Naive thymus-derived CD8-positive, alpha-beta T cell (primary cell): Measurements from ENCODE around the gene LRIT2. TPM values are rescaled to one million over a fixed set of nuclear protein-coding genes. Genes with fewer than 3 reads are reported as not detected.

ENCODE experiments used
- ATAC-seq, 2 donors: fragments of 150-1000 bp; cut with Tn5 transposase in 1 of 2; sonication (Bioruptor Pico), chemical (Tn5 transposase) in 1 of 2; 1 replicate in 1 of 2; 2 replicates in 1 of 2; pipeline ENCODE4 v1.10.0; 2021; ENCODE audit warnings: mild to moderate bottlenecking in 2 of 2, moderate library complexity in 2 of 2
- POLR2A ChIA-PET: fragments of 350-600 bp; sonication (Branson Sonifier 250); formaldehyde crosslinking; loops from one replicate; lab custom pipeline; 2021; ENCODE audit warnings: antibody characterized with exemption; lab: Charles Lee
- DNase-seq, 10 donors: peaks; one replicate each; pipeline versions ENCODE4 v3.0.0 to v3.0.0-alpha.2; 2020 to 2022
- H3K27ac Mint-ChIP-seq, 10 donors: one replicate each; pipeline ENCODE4 v1.8.0; 2020 to 2022; ENCODE audit warnings: mild to moderate bottlenecking in 10 of 10, mixed read lengths in 10 of 10, moderate library complexity in 4 of 10, inconsistent platforms in 1 of 10
- H3K27me3 Mint-ChIP-seq, 5 donors: one replicate each; pipeline ENCODE4 v1.8.0; 2021 to 2022; ENCODE audit warnings: mixed read lengths in 5 of 5
- H3K36me3 Mint-ChIP-seq, 3 donors: one replicate each; pipeline ENCODE4 v1.8.0; 2020 to 2022; ENCODE audit warnings: mixed read lengths in 3 of 3, mild to moderate bottlenecking in 2 of 3, inconsistent platforms in 1 of 3
- H3K4me1 Mint-ChIP-seq, 4 donors: one replicate each; pipeline ENCODE4 v1.8.0; 2021 to 2022; ENCODE audit warnings: mixed read lengths in 4 of 4
- H3K4me3 Mint-ChIP-seq, 10 donors: one replicate each; pipeline ENCODE4 v1.8.0; 2020 to 2022; ENCODE audit warnings: mild to moderate bottlenecking in 10 of 10, mixed read lengths in 10 of 10, moderate library complexity in 6 of 10, inconsistent platforms in 1 of 10
- H3K9me3 Mint-ChIP-seq, 9 donors: one replicate each; pipeline ENCODE4 v1.8.0; 2020 to 2022; ENCODE audit warnings: mixed read lengths in 9 of 9, mild to moderate bottlenecking in 3 of 9, inconsistent platforms in 1 of 9, moderate library complexity in 1 of 9
- polyA plus RNA-seq, 3 donors: library from polyadenylated mRNA; unstranded; fragments of 300-500 nt; fragmentation: Illumina TruSeq; gene quantifications; one replicate each; pipeline ENCODE4 v1.2.3, GENCODE V29; 2021
- total RNA-seq, 8 experiments: library from RNA in 2 of 8; stranded (reverse) in 2 of 8; gene quantifications; one replicate each; pipeline ENCODE4 v1.2.3 and lab custom pipeline; 2021 to 2026

Gene LRIT2
- total and polyA plus RNA-seq, 5 experiments from 2014 or later: not detected

- Mint-ChIP-seq H3K27me3 (peaks cover 3 to 19% (median 6%) of the 10 kb centered on the region in 5 donors), H3K4me1 (peaks cover 0 to 6% (median 2%) of the 10 kb centered on the region in 4 donors), H3K27ac (no peak overlapping the region), H3K9me3 (no peaks in the 10 kb centered on the region), H3K36me3 (no peaks in the 10 kb centered on the region), H3K4me3 (no peak overlapping the region)
- POLR2A ChIA-PET: no interaction called here
- DNase-seq: no peak
- no peak for ATAC-seq
Observed at GRCh38 chr10:84201244-84201606, 24.1 kb downstream of the LRIT2 start.

- POLR2A ChIA-PET: no interaction called here
- H3K27me3 Mint-ChIP-seq: peaks cover 3 to 24% (median 11%) of the 10 kb centered on the region in 5 donors
- DNase-seq: no peak
- no peak overlapping the region for H3K4me3 Mint-ChIP-seq
- peaks cover 0 to 4% (median 2%) of the 10 kb centered on the region in 4 donors for H3K4me1 Mint-ChIP-seq
- no peaks in the 10 kb centered on the region for H3K9me3 Mint-ChIP-seq
- no peaks in the 10 kb centered on the region for H3K36me3 Mint-ChIP-seq
- ATAC-seq: no peak
- no peak overlapping the region for H3K27ac Mint-ChIP-seq
Observed at GRCh38 chr10:84200537-84201243, 24.7 kb downstream of the LRIT2 start.

- ATAC-seq (no peak), DNase-seq (no peak)
- Mint-ChIP-seq H3K27ac (peak overlapping the region in 1 of 10 donors; percentile 35), H3K4me3 (no peak overlapping the region), H3K4me1 (peaks cover 0 to 8% (median 4%) of the 10 kb centered on the region in 4 donors), H3K36me3 (no peaks in the 10 kb centered on the region), H3K27me3 (peaks cover 4 to 28% (median 16%) of the 10 kb centered on the region in 5 donors), H3K9me3 (no peaks in the 10 kb centered on the region)
- POLR2A ChIA-PET: no interaction called here
Observed at GRCh38 chr10:84198206-84198915, 27.0 kb downstream of the LRIT2 start.

GRCh38 chr10:84197643-84198042 lies 27.7 kb downstream of the LRIT2 start:
- ATAC-seq (no peak), DNase-seq (no peak)
- Mint-ChIP-seq H3K9me3 (no peaks in the 10 kb centered on the region), H3K27me3 (peaks cover 5 to 28% (median 16%) of the 10 kb centered on the region in 5 donors), H3K36me3 (no peaks in the 10 kb centered on the region), H3K4me1 (peaks cover 0 to 8% (median 4%) of the 10 kb centered on the region in 4 donors), H3K4me3 (no peak overlapping the region), H3K27ac (no peak overlapping the region)
- POLR2A ChIA-PET: no interaction called here

GRCh38 chr10:84196941-84197340 lies 28.4 kb downstream of the LRIT2 start:
- Mint-ChIP-seq H3K36me3 (no peaks in the 10 kb centered on the region), H3K4me1 (peaks cover 0 to 8% (median 5%) of the 10 kb centered on the region in 4 donors), H3K4me3 (no peak overlapping the region), H3K9me3 (no peaks in the 10 kb centered on the region), H3K27ac (no peak overlapping the region), H3K27me3 (peaks cover 5 to 28% (median 16%) of the 10 kb centered on the region in 5 donors)
- DNase-seq (no peak), ATAC-seq (no peak)
- POLR2A ChIA-PET: no interaction called here

- Mint-ChIP-seq H3K36me3 (no peaks in the 10 kb centered on the region), H3K4me1 (peaks cover 6 to 14% (median 10%) of the 10 kb centered on the region in 4 donors), H3K27ac (peak overlapping the region in 2 of 10 donors; percentile 10 to 31), H3K9me3 (no peaks in the 10 kb centered on the region), H3K4me3 (peak overlapping the region in 2 of 10 donors; percentile 71 to 81), H3K27me3 (peaks cover 5 to 28% (median 16%) of the 10 kb centered on the region in 5 donors)
- DNase-seq (no peak), ATAC-seq (no peak)
- POLR2A ChIA-PET: no interaction called here
Observed at GRCh38 chr10:84196083-84196482, 29.3 kb downstream of the LRIT2 start.

GRCh38 chr10:84195044-84195830 lies 30.1 kb downstream of the LRIT2 start:
- H3K27me3 Mint-ChIP-seq: peaks cover 5 to 28% (median 16%) of the 10 kb centered on the region in 5 donors
- ATAC-seq: no peak
- DNase-seq: peak in 1 of 10 donors; percentile 8
- peak overlapping the region; percentile 64 to 81 (median 74) for H3K4me3 Mint-ChIP-seq
- H3K27ac Mint-ChIP-seq: peak overlapping the region in 2 of 10 donors; percentile 31 to 57
- POLR2A ChIA-PET: no interaction called here
- H3K4me1 Mint-ChIP-seq: peaks cover 12 to 23% (median 17%) of the 10 kb centered on the region in 4 donors
- H3K9me3 Mint-ChIP-seq: no peaks in the 10 kb centered on the region
- H3K36me3 Mint-ChIP-seq: no peaks in the 10 kb centered on the region

- Mint-ChIP-seq H3K36me3 (no peaks in the 10 kb centered on the region), H3K4me1 (peaks cover 12 to 24% (median 18%) of the 10 kb centered on the region in 4 donors), H3K27me3 (peaks cover 5 to 28% (median 16%) of the 10 kb centered on the region in 5 donors), H3K27ac (peak within 1 kb of the TSS in 4 of 10 donors; percentile 15 to 77 (median 63)), H3K9me3 (no peaks in the 10 kb centered on the region), H3K4me3 (peak within 1 kb of the TSS; percentile 64 to 81 (median 74))
- DNase-seq (peak in 9 of 10 donors; percentile 19 to 53 (median 35)), ATAC-seq (peak; percentile 64 to 81)
- POLR2A ChIA-PET: no interaction called here
Observed at GRCh38 chr10:84194424-84195043, 30.8 kb downstream of the LRIT2 start, which contains the start of gene CDHR1. CDHR1 (plus strand) TSS chr10:84194537; CDS start chr10:84194761, 224 bp downstream.

- Mint-ChIP-seq H3K9me3 (no peaks in the 10 kb centered on the region), H3K4me1 (peaks cover 12 to 24% (median 19%) of the 10 kb centered on the region in 4 donors), H3K36me3 (no peaks in the 10 kb centered on the region), H3K27me3 (peaks cover 5 to 28% (median 16%) of the 10 kb centered on the region in 5 donors), H3K4me3 (peak overlapping the region; percentile 52 to 79 (median 64)), H3K27ac (no peak overlapping the region)
- DNase-seq (no peak), ATAC-seq (no peak)
- POLR2A ChIA-PET: no interaction called here
Observed at GRCh38 chr10:84193846-84194423, 31.4 kb downstream of the LRIT2 start.

- H3K4me1 Mint-ChIP-seq: peaks cover 12 to 24% (median 20%) of the 10 kb centered on the region in 4 donors
- DNase-seq: no peak
- peak overlapping the region in 2 of 10 donors; percentile 15 to 69 for H3K27ac Mint-ChIP-seq
- H3K9me3 Mint-ChIP-seq: no peaks in the 10 kb centered on the region
- peaks cover 2 to 24% (median 16%) of the 10 kb centered on the region in 5 donors for H3K27me3 Mint-ChIP-seq
- H3K4me3 Mint-ChIP-seq: peak overlapping the region in 6 of 10 donors; percentile 22 to 71 (median 45)
- POLR2A ChIA-PET: no interaction called here
- H3K36me3 Mint-ChIP-seq: no peaks in the 10 kb centered on the region
- no peak for ATAC-seq
Observed at GRCh38 chr10:84193327-84193726, 32.0 kb downstream of the LRIT2 start.

GRCh38 chr10:84191106-84191505 lies 34.2 kb downstream of the LRIT2 start:
- POLR2A ChIA-PET: interaction anchor here (0.9 to 1.5 kb wide), 2 partner anchors 14 to 52 kb away, joined by 3 to 5 read pairs; partner anchors contain the start of gene GHITM
- Mint-ChIP-seq H3K27me3 (peaks cover 0 to 8% (median 8%) of the 10 kb centered on the region in 5 donors), H3K4me3 (peak overlapping the region in 4 of 10 donors; percentile 2 to 9 (median 6)), H3K9me3 (no peaks in the 10 kb centered on the region), H3K4me1 (peaks cover 9 to 24% (median 20%) of the 10 kb centered on the region in 4 donors), H3K27ac (peak overlapping the region in 8 of 10 donors; percentile 2 to 70 (median 31)), H3K36me3 (no peaks in the 10 kb centered on the region)
- peak in 6 of 10 donors; percentile 33 to 70 (median 56) for DNase-seq
- ATAC-seq: peak; percentile 51 to 86
